HG02938 (cell line): ENCODE results near the gene ZNF583.

Experiments used
- ATAC-seq: cut with Tn5 transposase; IDR thresholded peaks from one replicate; pipeline ENCODE4 v1.9.1; 2021; ENCODE audit warnings: mild to moderate bottlenecking, moderate library complexity; ENCODE audit not compliant: unreplicated experiment

Gene ZNF583

GRCh38 chr19:56441206-56441792 lies 37.2 kb downstream of the ZNF583 start:
- ATAC-seq: no peak

GRCh38 chr19:56474308-56474707 lies 70.2 kb downstream of the ZNF583 start:
- no peak for ATAC-seq

GRCh38 chr19:56476093-56476492 lies 72.0 kb downstream of the ZNF583 start:
- ATAC-seq: no peak
